Nephron progenitor cell (in vitro differentiated cells): ENCODE data around the gene PLCG2.

Experiments used
- DNase-seq: peaks from one replicate; pipeline ENCODE4 v3.0.0; 2021
- H3K27ac Mint-ChIP-seq: 2 replicates; pipeline ENCODE4 v1.8.0; 2021; ENCODE audit warnings: mild to moderate bottlenecking, moderate library complexity, mixed read lengths
- H3K27me3 Mint-ChIP-seq: 2 replicates; pipeline ENCODE4 v1.8.0; 2021; ENCODE audit warnings: mild to moderate bottlenecking, low read depth, mixed read lengths; ENCODE audit not compliant: poor library complexity
- H3K36me3 Mint-ChIP-seq: 2 replicates; pipeline ENCODE4 v1.8.0; 2021; ENCODE audit warnings: low read depth, mixed read lengths
- H3K4me1 Mint-ChIP-seq: 2 replicates; pipeline ENCODE4 v1.8.0; 2021; ENCODE audit warnings: mixed read lengths
- H3K4me3 Mint-ChIP-seq: 2 replicates; pipeline ENCODE4 v1.8.0; 2021; ENCODE audit warnings: mild to moderate bottlenecking, moderate library complexity, mixed read lengths
- H3K9me3 Mint-ChIP-seq: 2 replicates; pipeline ENCODE4 v1.8.0; 2021; ENCODE audit warnings: mild to moderate bottlenecking, moderate library complexity, mixed read lengths
- CTCF ChIP-seq: fragments of 200-600 bp; sonication (generic); IDR thresholded peaks from 2 replicates; pipeline ENCODE4 v1.5.0; 2021; ENCODE audit warnings: antibody characterized with exemption

The PLCG2 gene

GRCh38 chr16:81779536-81780320, 637 bp downstream of the PLCG2 start:
- Mint-ChIP-seq H3K36me3 (no peaks in the 10 kb centered on the region), H3K4me3 (peak overlapping the region; percentile 90), H3K27me3 (peaks cover 74% of the 10 kb centered on the region), H3K9me3 (peaks cover 14% of the 10 kb centered on the region), H3K4me1 (peaks cover 36% of the 10 kb centered on the region), H3K27ac (no peak overlapping the region)
- no peak for TF ChIP-seq CTCF
- DNase-seq: peak; percentile 55

GRCh38 chr16:81780350-81780749, 1.3 kb downstream of the PLCG2 start:
- peaks cover 42% of the 10 kb centered on the region for H3K4me1 Mint-ChIP-seq
- no peaks in the 10 kb centered on the region for H3K36me3 Mint-ChIP-seq

GRCh38 chr16:81782236-81782635, 3.1 kb downstream of the PLCG2 start:
- no peak for TF ChIP-seq CTCF
- no peaks in the 10 kb centered on the region for H3K36me3 Mint-ChIP-seq
- peaks cover 58% of the 10 kb centered on the region for H3K4me1 Mint-ChIP-seq
- DNase-seq: no peak
- peaks cover 57% of the 10 kb centered on the region for H3K27me3 Mint-ChIP-seq
- no peak overlapping the region for H3K4me3 Mint-ChIP-seq
- H3K27ac Mint-ChIP-seq: no peak overlapping the region
- H3K9me3 Mint-ChIP-seq: peaks cover 14% of the 10 kb centered on the region

More at GRCh38 chr16:81780350-81780749, 1.3 kb downstream of the PLCG2 start:
- H3K4me3 Mint-ChIP-seq: peak overlapping the region; percentile 90
- H3K27ac Mint-ChIP-seq: no peak overlapping the region
- DNase-seq: no peak
- no peak for TF ChIP-seq CTCF
- peaks cover 14% of the 10 kb centered on the region for H3K9me3 Mint-ChIP-seq
- peaks cover 70% of the 10 kb centered on the region for H3K27me3 Mint-ChIP-seq

- H3K4me1 Mint-ChIP-seq: peaks cover 54% of the 10 kb centered on the region
- peak overlapping the region; percentile 50 for H3K27ac Mint-ChIP-seq
- H3K9me3 Mint-ChIP-seq: no peaks in the 10 kb centered on the region
- no peak for TF ChIP-seq CTCF
- no peak for DNase-seq
- H3K36me3 Mint-ChIP-seq: peaks cover 7% of the 10 kb centered on the region
- peak overlapping the region; percentile 13 for H3K4me3 Mint-ChIP-seq
- peaks cover 40% of the 10 kb centered on the region for H3K27me3 Mint-ChIP-seq
These were observed 5.1 kb downstream of the PLCG2 start for GRCh38 chr16:81784072-81784795.

GRCh38 chr16:81785138-81785924, 6.2 kb downstream of the PLCG2 start:
- H3K4me1 Mint-ChIP-seq: peaks cover 51% of the 10 kb centered on the region
- DNase-seq: no peak
- H3K36me3 Mint-ChIP-seq: peaks cover 7% of the 10 kb centered on the region
- H3K4me3 Mint-ChIP-seq: no peak overlapping the region
- no peak for TF ChIP-seq CTCF
- H3K27me3 Mint-ChIP-seq: peaks cover 30% of the 10 kb centered on the region
- no peaks in the 10 kb centered on the region for H3K9me3 Mint-ChIP-seq
- no peak overlapping the region for H3K27ac Mint-ChIP-seq
